ENCODE results near the gene SLIT3. TPM values are rescaled to one million over a fixed set of nuclear protein-coding genes. Genes with fewer than 3 reads are reported as not detected.

Gene SLIT3
- total RNA-seq, 2 experiments from 2014 or later: 0.30 to 0.43 TPM

DNA sequence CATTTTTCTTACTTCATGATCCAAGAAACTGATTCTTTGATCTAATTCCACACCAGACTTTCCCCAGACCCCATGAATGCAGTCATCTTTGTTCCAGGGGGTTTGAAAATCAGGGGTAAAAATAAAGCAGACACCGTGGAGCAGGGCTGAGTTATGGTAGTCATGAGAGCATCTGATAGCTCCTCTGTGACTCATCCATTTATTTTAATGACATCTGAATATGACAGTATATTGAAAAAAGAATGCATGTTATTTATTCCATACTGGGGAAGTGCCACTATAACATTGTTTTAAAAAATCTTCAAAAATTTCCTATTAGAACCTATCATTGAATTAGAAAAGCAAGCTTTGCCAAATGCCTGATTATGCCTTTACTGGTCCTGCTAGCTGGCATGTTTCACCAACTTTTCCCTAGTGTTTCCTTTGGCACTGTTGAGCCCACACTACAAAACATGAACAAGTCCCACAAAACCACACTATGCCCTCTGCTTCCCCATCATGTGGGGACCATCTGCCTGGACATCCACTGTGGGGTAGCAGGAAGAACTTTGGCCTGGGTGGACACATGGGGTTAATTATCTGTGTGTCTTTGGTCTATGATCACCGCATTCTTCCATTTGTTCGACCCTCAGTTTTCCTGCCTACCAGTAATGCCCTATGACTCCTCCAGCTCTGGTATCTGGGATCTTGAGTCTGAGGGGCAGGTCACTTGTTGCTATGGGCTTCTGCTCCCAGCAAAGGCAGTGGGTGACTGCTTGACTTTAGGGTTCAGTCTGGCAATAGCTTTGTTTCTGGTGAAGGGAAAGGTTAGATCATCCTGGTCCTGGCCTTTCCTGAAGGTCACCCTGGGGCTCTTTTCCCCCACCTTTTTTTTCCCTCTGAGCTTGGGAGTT is 639.1 kb downstream of the SLIT3 start:
- no peak overlapping the region for H3K4me3 Mint-ChIP-seq
- no peaks in the 10 kb centered on the region for H3K36me3 Mint-ChIP-seq (ENCODE audit: low read depth)
- no peaks in the 10 kb centered on the region for H3K27me3 Mint-ChIP-seq (ENCODE audit: low read depth)
- no peaks in the 10 kb centered on the region for H3K9me3 Mint-ChIP-seq
- intact Hi-C loops (cut with micrococcal nuclease): no loop called here
- CTCF ChIA-PET: interaction anchor here (0.6 kb wide), 1 partner anchor 79 kb away, joined by 5 read pairs; no protein-coding TSS in a partner anchor
- H3K27ac Mint-ChIP-seq: no peak overlapping the region
- DNase-seq: no peak
- no peaks in the 10 kb centered on the region for H3K4me1 Mint-ChIP-seq (ENCODE audit: low read depth)

DNA sequence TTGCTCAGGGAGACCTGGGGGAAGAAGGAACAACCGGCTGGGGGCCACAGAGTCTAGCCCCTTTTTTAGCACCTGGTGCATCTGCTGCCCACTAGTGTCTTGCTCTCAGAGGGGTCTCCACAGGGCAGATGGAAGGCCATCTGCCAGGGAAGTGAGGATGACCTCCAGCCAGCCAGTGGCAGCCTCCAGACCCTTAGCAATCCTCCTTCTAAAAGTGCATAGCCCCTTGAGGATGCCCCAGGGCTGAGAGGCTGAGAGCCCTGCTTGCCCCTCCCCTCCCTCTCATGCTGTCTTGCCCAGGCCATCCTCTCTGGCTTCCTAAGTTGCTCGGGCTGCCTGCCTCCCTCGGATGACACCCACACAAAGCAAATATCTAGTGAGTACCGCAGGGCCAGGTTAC is 640.2 kb downstream of the SLIT3 start:
- CTCF ChIA-PET: no interaction called here
- no peak overlapping the region for H3K27ac Mint-ChIP-seq
- H3K27me3 Mint-ChIP-seq (ENCODE audit: low read depth): no peaks in the 10 kb centered on the region
- no peaks in the 10 kb centered on the region for H3K9me3 Mint-ChIP-seq
- intact Hi-C loops (cut with micrococcal nuclease): no loop called here
- DNase-seq: no peak
- H3K4me3 Mint-ChIP-seq: no peak overlapping the region
- no peaks in the 10 kb centered on the region for H3K4me1 Mint-ChIP-seq (ENCODE audit: low read depth)
- no peaks in the 10 kb centered on the region for H3K36me3 Mint-ChIP-seq (ENCODE audit: low read depth)

DNA sequence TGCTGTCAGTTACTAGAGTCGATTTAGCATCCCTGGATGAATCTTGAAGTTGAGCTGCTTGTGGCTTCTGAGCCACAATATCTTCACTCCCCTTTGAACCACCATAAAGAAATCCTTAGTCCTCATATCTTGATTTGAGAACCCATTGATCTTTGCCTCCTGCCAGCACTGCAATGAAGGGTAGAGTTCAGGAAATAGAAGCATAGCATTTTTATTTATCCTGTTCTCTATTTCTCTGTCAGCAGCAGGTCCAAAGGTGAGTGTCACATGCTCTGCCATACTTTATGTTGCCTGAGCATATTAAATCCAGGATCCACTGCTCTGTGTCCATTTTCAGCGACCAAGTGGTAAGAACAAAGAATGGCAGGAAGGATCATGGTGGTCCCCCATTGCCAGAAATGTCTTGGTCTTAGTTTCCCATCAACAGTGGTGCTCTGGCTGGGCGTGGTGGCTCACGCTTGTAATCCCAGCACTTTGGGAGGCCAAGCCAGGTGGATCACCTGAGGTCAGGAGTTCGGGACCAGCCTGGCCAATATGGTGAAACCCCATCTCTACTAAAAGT is 641.6 kb downstream of the SLIT3 start:
- CTCF ChIA-PET: no interaction called here
- no peaks in the 10 kb centered on the region for H3K27me3 Mint-ChIP-seq (ENCODE audit: low read depth)
- intact Hi-C loops (cut with micrococcal nuclease): no loop called here
- no peaks in the 10 kb centered on the region for H3K36me3 Mint-ChIP-seq (ENCODE audit: low read depth)
- H3K4me1 Mint-ChIP-seq (ENCODE audit: low read depth): no peaks in the 10 kb centered on the region
- H3K27ac Mint-ChIP-seq: no peak overlapping the region
- no peaks in the 10 kb centered on the region for H3K9me3 Mint-ChIP-seq
- no peak overlapping the region for H3K4me3 Mint-ChIP-seq
- no peak for DNase-seq

DNA sequence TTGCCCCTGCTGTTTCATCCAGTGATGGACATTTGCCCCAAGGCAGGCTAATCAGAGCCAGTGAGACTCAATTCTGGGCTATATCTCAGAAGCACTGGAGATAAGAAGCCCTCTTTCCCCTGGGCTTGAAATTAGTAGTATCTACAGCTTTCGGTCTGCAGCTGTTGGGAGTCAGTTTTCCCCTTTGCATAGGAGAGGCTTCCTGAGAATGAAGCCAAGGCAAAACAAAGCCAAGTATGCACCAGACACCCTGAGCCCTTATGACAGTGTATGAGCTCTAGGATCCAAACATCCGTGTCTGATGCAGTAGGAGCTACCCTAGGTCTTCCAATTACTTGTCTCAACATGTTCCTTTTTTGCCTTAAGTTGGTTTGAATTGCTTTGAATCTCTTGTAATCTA is 642.5 kb downstream of the SLIT3 start:
- H3K36me3 Mint-ChIP-seq (ENCODE audit: low read depth): no peaks in the 10 kb centered on the region
- DNase-seq: no peak
- no peaks in the 10 kb centered on the region for H3K4me1 Mint-ChIP-seq (ENCODE audit: low read depth)
- no peak overlapping the region for H3K27ac Mint-ChIP-seq
- H3K27me3 Mint-ChIP-seq (ENCODE audit: low read depth): no peaks in the 10 kb centered on the region
- H3K4me3 Mint-ChIP-seq: no peak overlapping the region
- intact Hi-C loops (cut with micrococcal nuclease): no loop called here
- H3K9me3 Mint-ChIP-seq: no peaks in the 10 kb centered on the region
- CTCF ChIA-PET: no interaction called here

DNA sequence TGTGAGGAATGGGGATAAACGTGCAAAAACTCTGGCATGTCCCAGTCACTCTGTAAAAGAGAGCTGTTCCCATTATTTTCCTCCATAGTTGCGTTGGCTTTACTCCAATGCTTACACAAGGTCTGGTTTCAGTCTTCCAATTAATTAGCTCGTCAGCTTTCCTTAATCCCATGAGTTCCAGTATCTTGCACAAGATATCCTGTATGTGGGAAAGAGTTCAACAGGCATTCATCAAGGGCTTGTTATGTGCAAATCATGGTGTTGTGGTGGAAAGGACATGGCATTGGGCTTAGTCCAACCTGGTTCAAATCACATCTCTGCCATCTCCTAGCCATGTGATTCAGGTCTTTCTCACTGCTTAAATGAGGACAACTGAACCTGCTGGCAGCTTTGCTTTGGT is 644.3 kb downstream of the SLIT3 start:
- no peak overlapping the region for H3K4me3 Mint-ChIP-seq
- intact Hi-C loops (cut with micrococcal nuclease): no loop called here
- no peak overlapping the region for H3K27ac Mint-ChIP-seq
- no peaks in the 10 kb centered on the region for H3K9me3 Mint-ChIP-seq
- H3K36me3 Mint-ChIP-seq (ENCODE audit: low read depth): no peaks in the 10 kb centered on the region
- H3K27me3 Mint-ChIP-seq (ENCODE audit: low read depth): no peaks in the 10 kb centered on the region
- CTCF ChIA-PET: no interaction called here
- H3K4me1 Mint-ChIP-seq (ENCODE audit: low read depth): no peaks in the 10 kb centered on the region
- no peak for DNase-seq

DNA sequence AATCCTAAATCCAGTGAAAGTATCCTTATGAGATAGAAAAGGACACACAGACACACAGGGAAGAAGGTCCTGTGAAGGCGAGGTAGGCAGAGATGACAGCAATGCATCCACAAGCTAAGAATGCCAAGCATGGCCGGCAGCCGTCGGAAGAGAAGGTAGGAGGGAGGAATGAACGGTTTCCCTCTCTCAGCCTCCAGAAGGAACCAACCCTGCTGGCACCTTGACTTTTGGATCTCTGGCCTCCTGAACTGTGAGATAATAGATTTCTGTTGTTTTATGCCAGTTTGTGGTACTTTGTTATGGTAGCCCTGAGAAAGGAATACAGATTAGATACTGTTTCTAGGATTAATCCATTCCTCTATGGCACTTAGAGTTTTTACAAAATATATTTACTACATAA is 645.6 kb downstream of the SLIT3 start:
- Mint-ChIP-seq H3K4me3 (no peak overlapping the region), H3K27me3 (ENCODE audit: low read depth) (no peaks in the 10 kb centered on the region), H3K27ac (no peak overlapping the region), H3K9me3 (no peaks in the 10 kb centered on the region), H3K4me1 (ENCODE audit: low read depth) (no peaks in the 10 kb centered on the region), H3K36me3 (ENCODE audit: low read depth) (no peaks in the 10 kb centered on the region)
- no peak for DNase-seq
- intact Hi-C loops (cut with micrococcal nuclease): no loop called here
- CTCF ChIA-PET: no interaction called here

DNA sequence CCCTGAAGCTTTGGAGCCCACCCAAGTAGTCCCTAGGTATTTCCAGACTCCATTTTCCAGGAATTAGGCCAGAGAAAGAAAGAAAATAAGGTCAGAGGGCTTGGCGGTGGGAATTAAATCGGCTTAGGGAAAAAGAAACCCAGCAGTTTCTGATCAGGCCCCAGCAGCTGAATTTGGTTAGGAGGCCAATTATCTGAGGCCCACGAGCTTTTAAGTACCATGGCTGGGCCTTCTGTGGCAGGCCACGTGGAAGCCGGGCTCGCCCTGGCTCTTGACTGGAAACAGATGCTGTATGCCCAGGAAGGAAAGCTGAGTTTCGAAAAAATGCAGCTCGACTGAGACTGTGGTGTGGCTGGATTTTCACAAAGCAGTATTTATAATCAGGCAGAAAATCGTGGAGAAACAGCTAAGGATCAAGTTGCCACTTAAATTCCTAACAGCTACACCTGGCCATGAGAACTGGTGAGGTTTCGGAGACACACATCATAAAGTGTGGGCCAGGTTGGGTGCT is 646.7 kb downstream of the SLIT3 start:
- intact Hi-C loops (cut with micrococcal nuclease): no loop called here
- H3K4me3 Mint-ChIP-seq: no peak overlapping the region
- no peaks in the 10 kb centered on the region for H3K9me3 Mint-ChIP-seq
- H3K36me3 Mint-ChIP-seq (ENCODE audit: low read depth): no peaks in the 10 kb centered on the region
- H3K4me1 Mint-ChIP-seq (ENCODE audit: low read depth): no peaks in the 10 kb centered on the region
- H3K27ac Mint-ChIP-seq: no peak overlapping the region
- CTCF ChIA-PET: no interaction called here
- no peak for DNase-seq
- no peaks in the 10 kb centered on the region for H3K27me3 Mint-ChIP-seq (ENCODE audit: low read depth)

DNA sequence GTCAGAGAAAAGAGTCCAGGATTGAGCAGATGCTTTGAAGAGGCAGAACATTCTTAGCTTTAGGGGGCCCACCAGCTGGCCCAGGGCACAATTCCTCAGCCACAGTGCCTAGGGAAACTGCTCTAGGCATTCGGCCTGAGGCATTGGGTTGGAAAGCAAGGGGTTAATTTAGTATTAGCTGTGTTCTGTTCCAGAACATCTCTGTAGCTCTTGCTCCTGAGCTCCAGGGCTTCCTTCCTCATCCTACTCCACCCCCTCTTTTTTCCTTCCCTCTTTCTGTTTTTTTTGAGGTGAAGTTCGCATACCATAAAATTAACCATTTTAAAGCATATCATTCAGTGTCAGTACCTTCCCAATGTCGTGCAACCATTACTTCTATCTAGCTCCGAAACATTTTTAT is 647.3 kb downstream of the SLIT3 start:
- CTCF ChIA-PET: interaction anchor here (0.7 kb wide), 1 partner anchor 73 kb away, joined by 3 read pairs; no protein-coding TSS in a partner anchor
- intact Hi-C loops (cut with micrococcal nuclease): no loop called here
- H3K27me3 Mint-ChIP-seq (ENCODE audit: low read depth): no peaks in the 10 kb centered on the region
- H3K9me3 Mint-ChIP-seq: no peaks in the 10 kb centered on the region
- no peaks in the 10 kb centered on the region for H3K36me3 Mint-ChIP-seq (ENCODE audit: low read depth)
- H3K4me3 Mint-ChIP-seq: no peak overlapping the region
- no peaks in the 10 kb centered on the region for H3K4me1 Mint-ChIP-seq (ENCODE audit: low read depth)
- no peak for DNase-seq
- no peak overlapping the region for H3K27ac Mint-ChIP-seq

DNA sequence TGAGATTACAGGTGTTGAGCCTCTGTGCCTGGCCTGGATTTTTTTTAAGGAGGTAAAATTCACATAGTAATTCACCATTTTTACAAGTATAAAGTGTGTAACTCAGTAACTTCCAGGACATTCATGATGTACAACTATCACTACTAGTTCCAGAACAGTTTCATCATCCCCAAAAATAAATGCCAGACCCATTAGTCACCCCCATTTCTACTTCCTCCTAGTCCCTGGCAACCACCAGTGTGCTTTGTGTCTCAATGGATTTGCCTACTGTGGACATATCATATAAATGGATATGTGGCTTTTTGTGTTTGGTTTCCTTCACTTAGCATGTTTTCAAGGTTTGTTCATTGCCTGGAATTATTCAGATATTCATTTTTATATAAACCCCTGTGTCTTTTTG is 649.3 kb downstream of the SLIT3 start:
- intact Hi-C loops (cut with micrococcal nuclease): no loop called here
- H3K4me1 Mint-ChIP-seq (ENCODE audit: low read depth): no peaks in the 10 kb centered on the region
- CTCF ChIA-PET: no interaction called here
- no peak for DNase-seq
- H3K4me3 Mint-ChIP-seq: no peak overlapping the region
- no peaks in the 10 kb centered on the region for H3K27me3 Mint-ChIP-seq (ENCODE audit: low read depth)
- no peak overlapping the region for H3K27ac Mint-ChIP-seq
- H3K36me3 Mint-ChIP-seq (ENCODE audit: low read depth): no peaks in the 10 kb centered on the region
- no peaks in the 10 kb centered on the region for H3K9me3 Mint-ChIP-seq

DNA sequence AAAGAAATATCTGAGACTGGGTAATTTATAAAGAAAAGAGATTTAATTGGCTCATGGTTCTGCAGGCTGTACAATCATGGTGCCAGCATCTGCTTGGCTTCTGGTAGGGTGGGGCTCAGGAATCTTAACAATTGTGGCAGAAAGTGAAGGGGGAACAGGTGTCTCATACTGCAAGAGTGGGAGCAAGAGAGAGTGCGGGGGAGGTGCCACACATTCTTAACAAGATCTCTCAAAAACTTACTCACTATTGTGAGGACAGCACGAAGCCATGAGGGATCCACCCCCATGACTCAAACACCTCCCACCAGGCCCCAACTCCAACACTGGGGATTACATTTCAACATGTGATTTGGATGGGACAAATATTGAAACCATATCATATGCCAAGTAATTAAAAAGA is 651.6 kb downstream of the SLIT3 start:
- Mint-ChIP-seq H3K9me3 (peaks cover 2% of the 10 kb centered on the region), H3K4me1 (ENCODE audit: low read depth) (no peaks in the 10 kb centered on the region), H3K4me3 (no peak overlapping the region), H3K27me3 (ENCODE audit: low read depth) (no peaks in the 10 kb centered on the region), H3K36me3 (ENCODE audit: low read depth) (peaks cover 2% of the 10 kb centered on the region), H3K27ac (no peak overlapping the region)
- intact Hi-C loops (cut with micrococcal nuclease): no loop called here
- DNase-seq: no peak
- CTCF ChIA-PET: no interaction called here

DNA sequence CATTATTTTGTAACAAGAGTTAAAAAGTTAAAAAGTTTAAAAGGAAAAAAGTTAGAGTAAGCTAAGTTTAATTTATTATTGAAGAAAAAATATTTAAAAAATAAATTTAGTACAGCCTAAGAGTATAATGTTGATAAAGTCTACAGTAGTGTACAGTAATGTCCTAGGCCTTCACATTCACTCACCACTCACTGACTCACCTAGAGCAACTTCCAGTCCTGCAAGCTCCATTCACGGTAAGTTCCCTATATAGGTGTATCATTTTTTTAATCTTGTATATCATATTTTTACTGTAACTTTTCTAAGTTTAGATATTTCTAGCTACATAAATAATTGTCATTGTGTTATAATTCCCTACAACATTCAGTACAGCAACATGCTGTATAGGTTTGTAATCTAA is 652.4 kb downstream of the SLIT3 start:
- Mint-ChIP-seq H3K27me3 (ENCODE audit: low read depth) (no peaks in the 10 kb centered on the region), H3K27ac (no peak overlapping the region), H3K4me3 (no peak overlapping the region), H3K9me3 (peaks cover 2% of the 10 kb centered on the region), H3K4me1 (ENCODE audit: low read depth) (no peaks in the 10 kb centered on the region), H3K36me3 (ENCODE audit: low read depth) (peaks cover 2% of the 10 kb centered on the region)
- CTCF ChIA-PET: interaction anchor here (0.7 kb wide), 2 partner anchors 202 to 394 kb away, joined by 3 read pairs; no protein-coding TSS in a partner anchor
- intact Hi-C loops (cut with micrococcal nuclease): no loop called here
- no peak for DNase-seq

DNA sequence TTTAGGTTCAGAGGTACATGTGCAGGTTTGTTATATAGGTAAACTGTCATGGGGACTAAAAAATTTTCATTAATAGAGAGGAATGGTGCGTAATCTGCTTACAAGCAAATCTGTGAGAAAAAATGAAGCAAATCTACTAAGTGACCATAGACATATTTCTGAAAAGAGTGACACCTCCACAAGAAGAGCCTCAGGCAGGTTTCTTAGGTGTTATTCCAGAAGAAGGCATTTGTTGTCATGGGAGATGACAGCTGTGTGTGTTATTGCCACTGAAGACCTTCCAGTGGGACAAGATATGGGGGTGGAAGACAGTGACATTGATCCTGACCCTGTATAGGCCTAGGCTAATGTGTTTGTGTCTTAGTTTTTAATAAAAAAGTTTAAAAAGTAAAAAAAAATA is 652.9 kb downstream of the SLIT3 start:
- no peak overlapping the region for H3K4me3 Mint-ChIP-seq
- H3K27me3 Mint-ChIP-seq (ENCODE audit: low read depth): no peaks in the 10 kb centered on the region
- intact Hi-C loops (cut with micrococcal nuclease): no loop called here
- no peak overlapping the region for H3K27ac Mint-ChIP-seq
- peaks cover 2% of the 10 kb centered on the region for H3K9me3 Mint-ChIP-seq
- DNase-seq: no peak
- no peaks in the 10 kb centered on the region for H3K4me1 Mint-ChIP-seq (ENCODE audit: low read depth)
- CTCF ChIA-PET: interaction anchor here (0.7 kb wide), 2 partner anchors 201 to 395 kb away, joined by 3 read pairs; no protein-coding TSS in a partner anchor
- peaks cover 2% of the 10 kb centered on the region for H3K36me3 Mint-ChIP-seq (ENCODE audit: low read depth)

DNA sequence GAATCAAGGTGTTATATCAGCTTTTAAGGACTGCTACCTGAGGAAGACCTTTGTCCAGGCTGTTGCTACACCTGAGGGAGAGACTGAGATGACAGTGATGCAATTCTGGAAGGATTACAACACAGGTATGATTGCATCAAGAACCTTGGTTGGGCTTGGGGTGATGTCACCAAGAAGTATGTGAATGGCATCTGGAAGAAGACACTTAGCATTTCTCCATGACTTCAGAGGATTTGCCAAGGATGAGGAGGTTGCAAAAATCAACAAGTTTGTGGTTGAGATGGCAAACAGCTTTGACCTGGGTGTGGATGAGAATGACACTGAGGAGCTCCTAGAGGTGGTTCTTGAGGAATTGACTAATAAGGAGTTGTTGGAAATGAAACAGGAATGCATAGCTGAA is 653.9 kb downstream of the SLIT3 start:
- Mint-ChIP-seq H3K27ac (no peak overlapping the region), H3K27me3 (ENCODE audit: low read depth) (no peaks in the 10 kb centered on the region), H3K4me1 (ENCODE audit: low read depth) (no peaks in the 10 kb centered on the region), H3K9me3 (peaks cover 2% of the 10 kb centered on the region), H3K36me3 (ENCODE audit: low read depth) (peaks cover 2% of the 10 kb centered on the region), H3K4me3 (no peak overlapping the region)
- intact Hi-C loops (cut with micrococcal nuclease): no loop called here
- CTCF ChIA-PET: no interaction called here
- no peak for DNase-seq

All from activated naive CD4-positive, alpha-beta T cell treated with anti-CD3 and anti-CD28 coated beads for 36 hours (primary cell).